Muscle of arm (tissue), 12 donors: ENCODE data around the gene CPTP. TPM values are rescaled to one million over a fixed set of nuclear protein-coding genes. Genes with fewer than 3 reads are reported as not detected.

Experiments used
- DNase-seq: peaks from one replicate; pipeline ENCODE4 v3.0.0-alpha.2; 2013
- polyA plus RNA-seq, 12 donors: library from polyadenylated mRNA; unstranded; fragments of 120-200 nt; gene quantifications; one replicate each; pipeline ENCODE4 v1.2.1, GENCODE V29; 2013; ENCODE audit not compliant: insufficient read length in 12 of 12

The CPTP gene
- polyA plus RNA-seq, 12 donors: 10.5 to 22.7 (median 13.5) TPM; not detected in 1

- DNase-seq: no peak
Measured at GRCh38 chr1:1347026-1347595, 22.5 kb downstream of the CPTP start.

- DNase-seq: no peak
Measured at GRCh38 chr1:1347663-1348419, 23.2 kb downstream of the CPTP start.

- no peak for DNase-seq
Measured at GRCh38 chr1:1348420-1349255, 24.0 kb downstream of the CPTP start.

- DNase-seq: peak; percentile 61
Measured at GRCh38 chr1:1349256-1350012, 24.8 kb downstream of the CPTP start, which contains the start of gene DVL1. Gene DVL1 (minus strand): TSS chr1:1349418. CDS start chr1:1349065, 353 bp downstream.

GRCh38 chr1:1351511-1352427 is 27.2 kb downstream of the CPTP start:
- peak; percentile 69 for DNase-seq

- DNase-seq: no peak
Measured at GRCh38 chr1:1352786-1353388, 28.3 kb downstream of the CPTP start.

- DNase-seq: no peak
Measured at GRCh38 chr1:1353389-1354151, 29.0 kb downstream of the CPTP start.

GRCh38 chr1:1354271-1355247 is 30.0 kb downstream of the CPTP start:
- no peak for DNase-seq

GRCh38 chr1:1355416-1355815 is 30.8 kb downstream of the CPTP start:
- no peak for DNase-seq

GRCh38 chr1:1356166-1356795 is 31.7 kb downstream of the CPTP start:
- no peak for DNase-seq

GRCh38 chr1:1356796-1357401 is 32.3 kb downstream of the CPTP start:
- no peak for DNase-seq

GRCh38 chr1:1357871-1358432 is 33.4 kb downstream of the CPTP start:
- no peak for DNase-seq

- peak; percentile 92 for DNase-seq
Measured at GRCh38 chr1:1358433-1359271, 34.0 kb downstream of the CPTP start, which contains the start of gene MXRA8. Gene MXRA8 (minus strand): TSS chr1:1358555. CDS start chr1:1358504, 51 bp downstream.

GRCh38 chr1:1359308-1359663 is 34.7 kb downstream of the CPTP start:
- DNase-seq: peak; percentile 52

GRCh38 chr1:1359664-1360468 is 35.3 kb downstream of the CPTP start:
- DNase-seq: peak; percentile 77
